Body of pancreas (tissue), 4 donors: Measurements from ENCODE around the gene GSC2.

Source experiments
- POLR2A ChIP-seq, 3 donors: fragments of 450-650 bp; IDR thresholded peaks; one replicate each; pipeline ENCODE4 v1.6.1; 2016; ENCODE audit warnings: antibody characterized with exemption in 3 of 3, mild to moderate bottlenecking in 2 of 3
- TF ChIP-seq, protein P1 (sequence below), 7 experiments: fragments of 450-650 bp in 4 of 7; fragments of 200-600 bp in 3 of 7; sonication (generic) in 3 of 7; IDR thresholded peaks; one replicate each; pipeline ENCODE4 v1.5.1; 2016 to 2019; ENCODE audit warnings: antibody characterized with exemption in 7 of 7

DNA sequence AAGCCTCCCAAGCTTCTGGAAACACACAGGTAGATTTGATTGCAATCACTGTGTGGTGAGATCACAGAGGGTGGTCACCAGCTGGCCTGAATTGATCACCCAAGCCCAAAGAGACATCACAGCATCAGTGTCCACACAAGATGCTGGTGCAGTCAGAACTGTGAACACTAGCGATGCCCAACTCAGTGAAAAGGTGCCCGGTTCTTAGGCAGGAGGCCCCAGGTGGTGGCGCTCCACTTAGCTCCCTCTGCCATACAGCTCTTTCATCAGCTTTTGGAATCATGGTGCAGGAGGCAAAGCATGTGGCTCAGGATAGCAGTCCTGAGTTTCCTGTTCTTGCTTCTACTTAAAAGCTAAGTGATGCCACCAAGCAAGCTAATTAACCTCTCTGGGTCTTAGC, 39.0 kb downstream of the GSC2 start:
- TF ChIP-seq, protein P1, sequence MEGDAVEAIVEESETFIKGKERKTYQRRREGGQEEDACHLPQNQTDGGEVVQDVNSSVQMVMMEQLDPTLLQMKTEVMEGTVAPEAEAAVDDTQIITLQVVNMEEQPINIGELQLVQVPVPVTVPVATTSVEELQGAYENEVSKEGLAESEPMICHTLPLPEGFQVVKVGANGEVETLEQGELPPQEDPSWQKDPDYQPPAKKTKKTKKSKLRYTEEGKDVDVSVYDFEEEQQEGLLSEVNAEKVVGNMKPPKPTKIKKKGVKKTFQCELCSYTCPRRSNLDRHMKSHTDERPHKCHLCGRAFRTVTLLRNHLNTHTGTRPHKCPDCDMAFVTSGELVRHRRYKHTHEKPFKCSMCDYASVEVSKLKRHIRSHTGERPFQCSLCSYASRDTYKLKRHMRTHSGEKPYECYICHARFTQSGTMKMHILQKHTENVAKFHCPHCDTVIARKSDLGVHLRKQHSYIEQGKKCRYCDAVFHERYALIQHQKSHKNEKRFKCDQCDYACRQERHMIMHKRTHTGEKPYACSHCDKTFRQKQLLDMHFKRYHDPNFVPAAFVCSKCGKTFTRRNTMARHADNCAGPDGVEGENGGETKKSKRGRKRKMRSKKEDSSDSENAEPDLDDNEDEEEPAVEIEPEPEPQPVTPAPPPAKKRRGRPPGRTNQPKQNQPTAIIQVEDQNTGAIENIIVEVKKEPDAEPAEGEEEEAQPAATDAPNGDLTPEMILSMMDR (IDR thresholded peaks at IDR 0.05): no peak
- TF ChIP-seq POLR2A (IDR thresholded peaks at IDR 0.05): no peak
